ENCODE measurements around the gene OLFM1.

OLFM1 gene

GRCh38 chr9:135134268-135135022 is 47.0 kb downstream of the OLFM1 start:
- no peak overlapping the region for H3K4me2 ChIP-seq
- H3K27me3 ChIP-seq (ENCODE audit: insufficient read depth, low read depth), result peaks cover 18% of the 10 kb centered on the region; the same call in 1 of the 2 replicates
- TF ChIP-seq CTCF (conservative IDR thresholded peaks at IDR 0.05; ENCODE audit: low read depth, low read length), result no peak
- H3K36me3 ChIP-seq (ENCODE audit: insufficient read depth), result no peaks in the 10 kb centered on the region
- no peaks in the 10 kb centered on the region for H4K20me1 ChIP-seq (ENCODE audit: insufficient read depth)
- H3K79me2 ChIP-seq (ENCODE audit: insufficient read depth, low read depth), result no peaks in the 10 kb centered on the region
- H3K9ac ChIP-seq, result no peak overlapping the region
- no peak overlapping the region for H2AFZ ChIP-seq (ENCODE audit: low read depth)
- no peak overlapping the region for H3K27ac ChIP-seq
- H3K4me3 ChIP-seq (IDR thresholded peaks at IDR 0.05; ENCODE audit: insufficient read depth, low read depth, low read length), result no peak overlapping the region
- H3K4me1 ChIP-seq (ENCODE audit: low read depth, poor library complexity, severe bottlenecking), result no peaks in the 10 kb centered on the region

- Histone ChIP-seq H3K36me3 (ENCODE audit: insufficient read depth) (no peaks in the 10 kb centered on the region), H3K27ac (no peak overlapping the region), H3K9ac (no peak overlapping the region), H2AFZ (ENCODE audit: low read depth) (no peak overlapping the region), H4K20me1 (ENCODE audit: insufficient read depth) (no peaks in the 10 kb centered on the region), H3K27me3 (ENCODE audit: insufficient read depth, low read depth) (peaks cover 12% of the 10 kb centered on the region; the same call in 1 of the 2 replicates), H3K4me2 (no peak overlapping the region), H3K4me3 (IDR thresholded peaks at IDR 0.05; ENCODE audit: insufficient read depth, low read depth, low read length) (no peak overlapping the region), H3K4me1 (ENCODE audit: low read depth, poor library complexity, severe bottlenecking) (no peaks in the 10 kb centered on the region), H3K79me2 (ENCODE audit: insufficient read depth, low read depth) (no peaks in the 10 kb centered on the region)
- no peak for TF ChIP-seq CTCF (conservative IDR thresholded peaks at IDR 0.05; ENCODE audit: low read depth, low read length)
Measured at GRCh38 chr9:135135171-135135928, 47.9 kb downstream of the OLFM1 start.

- no peak overlapping the region for H2AFZ ChIP-seq (ENCODE audit: low read depth)
- H3K4me3 ChIP-seq (IDR thresholded peaks at IDR 0.05; ENCODE audit: insufficient read depth, low read depth, low read length), result no peak overlapping the region
- H3K9ac ChIP-seq, result no peak overlapping the region
- H3K27me3 ChIP-seq (ENCODE audit: insufficient read depth, low read depth), result peaks cover 12% of the 10 kb centered on the region; the same call in 1 of the 2 replicates
- no peak for TF ChIP-seq CTCF (conservative IDR thresholded peaks at IDR 0.05; ENCODE audit: low read depth, low read length)
- no peaks in the 10 kb centered on the region for H3K36me3 ChIP-seq (ENCODE audit: insufficient read depth)
- no peaks in the 10 kb centered on the region for H3K79me2 ChIP-seq (ENCODE audit: insufficient read depth, low read depth)
- no peaks in the 10 kb centered on the region for H3K4me1 ChIP-seq (ENCODE audit: low read depth, poor library complexity, severe bottlenecking)
- H3K27ac ChIP-seq, result no peak overlapping the region
- no peak overlapping the region for H3K4me2 ChIP-seq
- no peaks in the 10 kb centered on the region for H4K20me1 ChIP-seq (ENCODE audit: insufficient read depth)
Measured at GRCh38 chr9:135135929-135136315, 48.5 kb downstream of the OLFM1 start.

GRCh38 chr9:135136481-135136880 is 49.0 kb downstream of the OLFM1 start:
- H3K27ac ChIP-seq, result no peak overlapping the region
- no peaks in the 10 kb centered on the region for H3K36me3 ChIP-seq (ENCODE audit: insufficient read depth)
- H3K4me3 ChIP-seq (IDR thresholded peaks at IDR 0.05; ENCODE audit: insufficient read depth, low read depth, low read length), result no peak overlapping the region
- H3K4me1 ChIP-seq (ENCODE audit: low read depth, poor library complexity, severe bottlenecking), result no peaks in the 10 kb centered on the region
- H3K4me2 ChIP-seq, result no peak overlapping the region
- TF ChIP-seq CTCF (conservative IDR thresholded peaks at IDR 0.05; ENCODE audit: low read depth, low read length), result no peak
- H2AFZ ChIP-seq (ENCODE audit: low read depth), result no peak overlapping the region
- peaks cover 12% of the 10 kb centered on the region; the same call in 1 of the 2 replicates for H3K27me3 ChIP-seq (ENCODE audit: insufficient read depth, low read depth)
- H4K20me1 ChIP-seq (ENCODE audit: insufficient read depth), result no peaks in the 10 kb centered on the region
- no peaks in the 10 kb centered on the region for H3K79me2 ChIP-seq (ENCODE audit: insufficient read depth, low read depth)
- no peak overlapping the region for H3K9ac ChIP-seq

All from KMS-11 (cell line).